Measurements from ENCODE around the gene MNAT1.
"Not testable (repeated sequence)": the region's sequence is repeated elsewhere in the genome, so short reads cannot be mapped to it uniquely, and the experiment has no call there.

The MNAT1 gene

DNA sequence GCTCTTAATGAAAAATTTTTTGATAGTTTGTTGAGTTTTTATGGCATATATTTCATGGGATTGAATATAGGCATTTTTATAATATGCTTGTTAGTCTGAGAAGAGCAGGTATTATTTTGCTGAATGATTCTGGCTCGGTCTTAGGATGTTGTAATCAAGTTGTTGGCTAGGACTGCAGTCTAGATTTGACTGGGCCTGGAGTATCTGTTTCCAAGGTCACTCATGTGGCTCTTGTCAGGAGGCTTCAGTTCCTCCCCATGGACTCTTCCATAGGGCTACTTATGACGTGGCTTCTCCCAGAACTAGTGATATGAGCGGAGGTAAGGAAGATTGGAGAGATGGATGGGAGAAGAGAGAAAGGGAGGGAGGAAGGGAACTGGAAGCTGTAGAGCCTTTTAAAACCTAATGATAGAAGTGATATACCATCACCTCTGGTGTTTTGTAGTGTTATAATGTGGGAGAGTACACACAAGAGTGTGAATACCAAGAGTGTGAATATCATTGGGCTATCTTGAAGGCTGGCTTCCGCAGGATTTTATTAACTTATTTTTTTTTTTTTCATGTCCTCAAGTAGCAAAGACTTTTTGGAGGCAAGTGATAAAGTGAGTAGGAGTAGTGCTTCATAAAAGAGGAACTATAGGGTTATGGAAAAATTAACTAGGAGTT, 4.4 kb downstream of the MNAT1 start:
- DNase-seq (ENCODE audit: low spot score) = no peak

DNA sequence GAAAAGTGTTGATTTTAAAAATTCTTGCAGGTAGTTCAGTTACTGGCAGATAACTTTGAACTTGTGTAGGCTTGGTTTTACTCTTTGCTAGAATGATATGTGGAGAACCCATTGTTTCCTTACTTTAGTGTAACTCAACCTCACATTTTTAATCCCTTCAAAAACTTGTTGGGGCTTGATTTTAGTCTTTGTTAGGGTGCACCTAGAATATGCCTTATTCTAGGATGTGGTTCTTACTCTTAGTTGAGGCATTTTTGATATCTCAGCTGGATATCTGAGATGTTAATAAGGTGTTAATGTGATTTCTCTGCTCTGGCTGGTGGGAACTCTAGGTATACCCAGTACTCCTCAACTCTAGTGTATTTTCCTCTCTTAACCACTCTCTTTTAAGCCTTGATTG, 10.0 kb downstream of the MNAT1 start:
- no peak for DNase-seq (ENCODE audit: low spot score)

DNA sequence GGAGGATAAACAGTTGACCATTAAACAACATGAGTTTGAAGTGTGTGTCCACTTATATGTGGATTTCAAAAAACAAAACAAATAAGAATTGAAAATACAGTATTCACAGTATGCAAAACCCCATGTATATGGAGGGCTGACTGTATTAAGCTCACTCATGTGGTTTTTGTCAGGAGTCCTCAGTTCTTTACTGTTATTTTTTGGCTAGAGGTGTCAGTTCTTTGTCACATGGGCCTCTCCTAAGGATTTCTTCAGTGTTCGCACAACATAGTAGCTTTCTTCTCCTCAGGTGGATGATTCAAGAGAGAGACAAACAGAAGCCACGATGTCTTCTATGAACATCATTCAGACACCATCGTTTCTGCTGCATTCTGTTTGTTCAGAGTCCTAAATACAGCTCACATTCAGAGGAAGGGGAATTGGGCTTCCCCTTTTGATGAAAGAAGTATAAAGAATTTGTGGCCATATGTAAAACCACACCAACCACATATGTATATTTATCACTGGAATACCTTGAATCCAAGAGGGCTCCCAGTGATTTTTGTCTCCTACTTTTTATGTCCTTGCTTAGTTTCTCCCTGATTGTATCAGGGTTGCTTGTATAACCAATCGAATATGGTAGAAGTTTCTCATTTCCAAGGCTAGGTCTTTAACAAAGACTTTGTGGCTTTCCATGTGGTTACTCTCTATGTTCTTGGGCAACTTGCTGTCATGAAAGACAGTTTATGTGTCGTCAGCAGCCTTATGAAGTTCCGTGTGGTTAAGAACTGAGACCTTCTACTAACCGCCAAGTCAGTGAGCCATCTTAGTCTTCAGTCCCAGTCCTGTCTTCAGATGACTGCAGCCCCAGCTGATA, 18.9 kb downstream of the MNAT1 start:
- DNase-seq (ENCODE audit: low spot score) = no peak

DNA sequence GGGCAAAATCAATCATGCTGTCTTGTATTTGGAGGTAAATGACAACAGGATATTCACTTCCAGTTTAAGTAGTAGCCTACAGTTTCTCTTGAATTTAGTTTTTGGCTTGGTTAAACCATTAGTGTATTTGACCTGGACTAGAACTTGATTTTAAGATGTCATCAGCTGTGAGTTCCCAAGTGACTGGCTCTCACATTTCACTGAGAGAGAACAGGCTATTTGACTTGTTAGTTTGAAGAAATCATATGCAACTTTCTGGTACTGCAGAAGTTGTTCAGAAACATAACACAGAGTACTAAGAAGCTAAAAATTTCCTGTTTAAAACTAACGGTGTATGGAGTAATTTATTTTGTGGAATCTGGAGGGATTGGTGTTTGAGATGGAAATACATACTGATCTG, 22.3 kb downstream of the MNAT1 start:
- DNase-seq (ENCODE audit: low spot score) = no peak

DNA sequence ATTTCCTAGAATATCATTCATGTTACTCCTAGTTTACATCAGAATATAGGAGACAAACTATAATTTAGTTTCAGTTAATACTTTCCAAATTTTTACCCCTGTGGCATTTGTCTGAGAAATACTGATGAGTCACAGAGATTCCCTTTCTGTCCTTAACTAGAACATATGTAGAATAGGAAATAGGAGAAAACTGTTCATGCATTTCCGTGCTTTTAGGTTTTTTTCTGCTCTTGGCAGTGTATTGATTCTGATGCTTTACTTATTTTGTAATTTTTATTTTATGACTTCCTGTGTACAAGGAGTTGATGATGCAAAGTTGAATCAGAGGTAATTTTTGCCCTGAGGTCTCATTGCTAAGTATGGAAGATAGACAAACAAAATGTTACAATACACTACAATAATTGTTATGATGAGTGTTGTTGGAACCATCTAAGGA, 23.0 kb downstream of the MNAT1 start:
- no peak for DNase-seq (ENCODE audit: low spot score)

DNA sequence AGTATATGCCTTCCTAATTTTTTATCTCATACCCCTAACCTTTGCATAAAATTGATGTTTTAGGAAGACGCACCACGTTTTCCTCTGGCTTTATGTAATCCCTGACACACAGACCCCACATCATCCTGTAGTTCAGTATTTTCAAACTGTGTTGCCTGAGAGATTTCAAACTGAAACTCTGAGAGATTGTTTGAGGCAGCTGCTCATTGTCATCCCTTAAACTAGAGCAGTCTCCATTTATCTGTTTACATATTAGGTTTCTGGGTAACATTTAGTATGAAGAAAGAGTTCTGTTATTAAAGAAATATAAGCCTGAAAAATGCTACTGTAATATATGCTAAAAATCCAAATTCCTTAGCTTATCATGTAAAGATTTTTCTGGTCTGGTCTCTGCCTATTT, 24.3 kb downstream of the MNAT1 start:
- DNase-seq (ENCODE audit: low spot score) = no peak

DNA sequence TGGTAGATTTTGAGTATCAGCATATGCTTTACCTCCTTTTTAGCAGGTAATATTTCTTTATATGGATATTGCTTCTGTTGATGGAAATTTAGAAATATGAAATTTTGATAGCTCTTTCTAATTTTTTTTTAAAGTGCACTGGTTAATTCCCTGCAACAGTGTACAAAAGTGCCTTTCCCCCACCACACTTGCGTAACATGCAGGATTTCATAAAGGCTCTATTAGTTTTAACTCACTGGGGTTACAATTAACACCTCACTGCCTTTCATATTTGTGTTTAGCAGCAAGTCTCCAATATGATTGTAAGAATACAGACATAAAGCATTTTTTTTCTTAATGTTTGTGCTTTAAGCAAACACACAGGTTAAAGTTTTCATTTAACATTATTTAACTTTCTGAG, 25.6 kb downstream of the MNAT1 start:
- DNase-seq (ENCODE audit: low spot score) = no peak

DNA sequence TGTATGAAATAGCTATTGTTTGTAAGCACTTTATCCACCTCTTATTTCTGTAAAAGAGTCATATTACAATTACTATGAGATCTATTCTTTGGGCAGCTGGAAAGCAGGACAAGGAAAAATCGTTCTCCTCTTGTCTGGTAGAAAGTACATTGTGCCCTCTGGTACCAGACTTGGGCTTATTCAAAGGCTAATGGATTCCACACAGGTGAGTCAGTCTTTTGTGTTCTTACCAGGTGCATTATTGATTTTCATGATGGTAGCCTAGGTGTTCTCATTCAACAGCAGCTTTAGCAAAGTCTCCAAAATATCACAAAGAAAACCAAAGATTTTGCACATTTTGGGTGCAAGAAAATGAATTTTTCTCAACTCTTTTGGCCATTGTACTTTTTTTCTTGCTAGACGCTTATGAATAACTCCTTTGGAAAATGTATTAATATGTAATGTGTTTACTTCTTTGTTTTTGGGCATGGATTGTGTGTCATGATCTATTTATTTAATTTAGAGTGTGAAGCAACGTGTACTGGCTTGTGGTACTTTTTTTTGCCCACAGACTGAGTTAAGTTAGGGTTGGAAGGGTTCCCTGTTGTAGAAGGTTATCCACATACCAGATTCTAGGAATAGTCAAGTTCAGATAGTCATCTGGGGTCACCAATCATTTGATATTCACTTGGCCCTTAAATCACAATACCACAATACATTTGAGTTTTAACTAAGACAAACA, 26.2 kb downstream of the MNAT1 start:
- DNase-seq (ENCODE audit: low spot score) = no peak

DNA sequence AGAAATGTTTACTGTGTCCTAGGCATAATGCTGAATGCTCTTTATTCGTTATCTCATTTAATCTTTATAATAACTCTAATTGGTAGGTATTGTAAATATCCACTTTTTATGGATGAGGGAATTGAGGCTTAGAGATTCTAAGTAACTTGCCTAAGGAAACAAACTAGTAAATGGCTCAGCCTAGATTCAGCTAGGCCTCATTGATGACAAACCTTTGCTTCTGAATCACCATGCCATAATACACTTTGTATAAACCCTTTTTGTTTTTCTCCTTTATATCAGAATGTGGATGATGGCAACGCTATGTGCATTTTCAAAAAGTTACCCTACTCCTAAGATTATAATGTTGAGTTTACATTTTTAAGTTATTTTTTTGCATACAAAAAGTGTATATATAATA, 34.0 kb downstream of the MNAT1 start:
- no peak for DNase-seq (ENCODE audit: low spot score)

DNA sequence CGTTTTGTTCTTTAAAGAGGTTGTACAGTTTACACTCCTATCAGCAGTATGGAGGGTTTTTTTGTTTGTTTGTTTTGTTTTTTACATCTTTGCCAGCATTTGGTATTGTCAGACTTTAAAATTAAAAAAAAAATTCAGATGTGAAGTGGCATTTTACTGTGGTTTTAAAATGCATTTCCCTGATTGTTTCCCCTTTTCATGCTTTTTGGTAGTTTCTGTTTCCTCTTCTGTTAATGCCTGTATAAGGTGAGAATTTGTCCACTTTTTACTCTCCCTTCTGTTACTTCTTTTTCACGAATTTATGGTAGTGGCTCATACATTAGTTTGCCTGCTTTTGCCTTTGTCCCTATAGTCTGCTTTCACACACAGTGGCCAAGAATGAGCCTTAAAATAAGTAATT, 36.6 kb downstream of the MNAT1 start:
- DNase-seq (ENCODE audit: low spot score) = no peak

DNA sequence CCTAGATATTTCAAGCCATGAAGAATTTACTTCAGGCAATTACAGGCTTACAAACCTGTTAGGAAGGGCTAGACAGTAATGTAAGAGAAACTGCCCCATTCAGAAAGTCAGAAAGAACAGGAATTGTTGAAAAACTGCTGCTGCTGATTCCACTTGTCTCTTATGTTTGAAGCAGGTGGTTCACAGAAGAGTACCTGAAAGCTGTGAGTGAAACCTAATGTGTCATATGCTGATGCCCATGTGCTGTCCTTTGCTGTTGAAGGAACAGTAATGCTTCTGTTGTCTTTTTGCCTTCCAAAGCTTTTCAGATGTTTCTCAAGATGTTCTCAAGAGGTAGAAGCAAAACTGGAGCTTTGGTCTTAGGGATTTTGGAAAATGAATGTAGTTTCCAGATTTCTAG, 39.0 kb downstream of the MNAT1 start:
- no peak for DNase-seq (ENCODE audit: low spot score)

DNA sequence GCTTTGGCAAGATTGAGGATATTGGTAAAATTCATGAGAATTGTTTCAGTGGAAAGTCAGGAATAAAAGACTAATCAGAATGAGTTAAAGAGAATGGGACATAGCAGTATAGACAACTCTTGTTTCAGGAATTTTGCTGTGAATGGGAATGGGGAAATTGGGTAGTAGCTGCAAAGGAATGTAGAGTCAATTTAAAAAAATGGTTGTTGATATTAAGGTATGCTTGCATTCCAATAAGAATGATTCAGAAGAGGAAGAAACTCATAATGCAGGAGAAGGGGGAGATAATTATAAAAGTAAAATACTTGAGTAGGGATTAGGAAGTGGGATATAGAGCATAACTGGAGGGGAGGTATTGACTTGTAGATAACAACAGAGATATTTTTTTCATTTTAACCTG, 40.7 kb downstream of the MNAT1 start:
- no peak for DNase-seq (ENCODE audit: low spot score)

DNA sequence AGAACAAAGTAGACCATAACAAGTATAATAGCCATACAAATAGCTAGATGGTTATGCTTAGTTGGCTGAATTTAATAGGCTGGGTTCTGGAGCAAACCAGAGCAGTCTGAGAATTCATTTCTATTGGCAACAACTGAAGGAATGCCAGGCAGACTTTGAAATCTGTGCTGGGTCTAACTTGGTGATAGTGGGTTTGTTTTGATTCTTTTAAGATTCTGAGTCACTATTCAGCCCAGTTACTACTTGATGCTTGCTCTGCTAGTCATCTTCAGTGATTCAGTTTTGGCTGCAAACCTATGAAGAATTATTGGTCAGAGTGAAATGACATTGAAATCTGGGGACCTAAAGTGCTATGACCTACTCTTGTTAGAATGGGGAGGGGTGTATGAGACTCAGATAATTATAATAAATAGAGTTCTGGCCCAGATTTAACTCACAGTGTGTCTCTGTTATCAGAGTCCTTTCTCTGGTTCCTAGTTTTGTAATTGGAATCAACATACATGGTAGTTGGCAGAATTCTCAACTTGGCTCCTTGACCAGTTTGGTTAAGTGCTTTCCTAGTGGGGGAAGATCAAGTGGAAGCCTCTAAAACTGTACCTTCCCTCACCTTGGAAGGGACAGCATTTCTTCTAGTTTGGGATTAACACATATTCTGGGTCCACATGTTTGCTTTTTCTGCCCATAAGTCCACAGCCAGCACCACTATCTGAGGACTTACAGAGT, 43.5 kb downstream of the MNAT1 start:
- DNase-seq (ENCODE audit: low spot score) = no peak

DNA sequence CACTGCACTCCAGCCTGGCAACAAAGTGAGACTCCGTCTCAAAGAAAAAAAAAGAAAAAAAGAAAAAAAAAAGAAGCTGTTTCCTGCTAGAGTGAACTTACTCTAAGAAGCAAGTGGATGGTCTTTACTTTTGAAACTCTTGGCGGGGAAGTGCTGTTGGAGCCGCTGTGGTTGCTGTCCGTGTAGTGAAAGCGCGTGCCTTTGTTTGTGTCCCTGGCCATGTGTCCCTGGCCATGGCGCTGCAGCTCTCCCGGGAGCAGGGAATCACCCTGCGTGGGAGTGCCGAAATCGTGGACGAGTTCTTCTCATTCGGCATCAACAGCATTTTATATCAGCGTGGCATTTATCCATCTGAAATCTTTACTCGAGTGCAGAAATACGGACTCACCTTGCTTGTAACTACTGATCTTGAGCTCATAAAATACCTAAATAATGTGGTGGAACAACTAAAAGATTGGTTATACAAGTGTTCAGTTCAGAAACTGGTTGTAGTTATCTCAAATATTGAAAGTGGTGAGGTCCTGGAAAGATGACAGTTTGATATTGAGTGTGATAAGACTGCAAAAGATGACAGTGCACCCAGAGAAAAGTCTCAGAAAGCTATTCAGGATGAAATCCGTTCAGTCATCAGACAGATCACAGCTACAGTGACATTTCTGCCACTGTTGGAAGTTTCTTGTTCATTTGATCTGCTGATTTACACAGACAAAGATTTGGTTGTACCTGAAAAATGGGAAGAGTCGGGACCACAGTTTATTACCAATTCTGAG, 45.4 kb downstream of the MNAT1 start:
- not testable (repeated sequence) for DNase-seq (ENCODE audit: low spot score)

DNA sequence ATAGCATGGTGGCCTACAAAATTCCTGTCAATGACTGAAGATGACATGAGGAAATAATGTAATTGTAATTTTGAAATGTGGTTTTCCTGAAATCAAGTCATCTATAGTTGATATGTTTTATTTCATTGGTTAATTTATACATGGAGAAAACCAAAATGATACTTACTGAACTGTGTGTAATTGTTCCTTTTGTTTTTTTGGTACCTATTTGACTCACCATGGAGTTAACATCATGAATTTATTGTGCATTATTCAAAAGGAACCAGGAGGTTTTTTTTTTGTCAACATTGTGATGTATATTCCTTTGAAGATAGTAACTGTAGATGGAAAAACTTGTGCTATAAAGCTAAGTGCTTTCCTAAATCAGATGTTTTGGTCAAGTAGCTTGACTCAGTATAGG, 46.0 kb downstream of the MNAT1 start:
- DNase-seq (ENCODE audit: low spot score) = not testable (repeated sequence)

DNA sequence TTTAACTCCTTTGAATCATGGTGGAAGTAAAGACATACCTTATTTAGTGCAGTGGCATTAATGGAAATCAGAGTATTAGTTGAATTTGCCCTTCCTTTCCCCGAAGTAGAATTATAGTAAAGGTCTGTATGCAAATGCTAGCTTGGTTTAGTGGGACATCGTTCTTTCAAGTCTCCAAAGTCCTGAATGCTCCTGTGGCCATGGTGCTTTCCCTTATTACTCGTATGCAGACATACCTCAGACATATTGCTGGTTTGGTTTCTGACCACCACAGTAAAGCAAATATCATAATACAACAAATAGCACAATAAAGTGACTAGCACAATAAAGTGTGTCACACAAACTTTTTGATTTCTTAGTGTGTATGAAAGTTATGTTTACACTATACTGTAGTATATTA, 52.3 kb downstream of the MNAT1 start:
- no peak for DNase-seq (ENCODE audit: low spot score)

DNA sequence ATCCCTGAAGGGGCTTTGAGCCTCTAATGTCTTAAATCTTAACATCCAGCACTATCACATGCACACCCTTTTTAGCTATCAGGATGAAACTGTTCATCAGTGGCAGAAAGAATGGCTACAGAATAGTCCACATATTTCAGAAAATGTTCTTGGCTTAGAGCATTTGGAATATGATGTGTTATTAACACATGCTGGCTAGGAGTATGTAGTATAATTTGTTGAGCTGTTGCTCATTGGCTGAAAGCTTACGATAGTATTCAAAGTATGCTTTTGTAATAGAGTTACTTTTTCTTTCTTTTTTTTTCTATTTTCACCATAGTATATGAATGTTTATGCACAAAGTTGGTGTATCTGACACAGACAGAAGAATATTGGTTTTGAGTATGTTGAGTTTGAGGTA, 55.1 kb downstream of the MNAT1 start:
- no peak for DNase-seq (ENCODE audit: low spot score)

DNA sequence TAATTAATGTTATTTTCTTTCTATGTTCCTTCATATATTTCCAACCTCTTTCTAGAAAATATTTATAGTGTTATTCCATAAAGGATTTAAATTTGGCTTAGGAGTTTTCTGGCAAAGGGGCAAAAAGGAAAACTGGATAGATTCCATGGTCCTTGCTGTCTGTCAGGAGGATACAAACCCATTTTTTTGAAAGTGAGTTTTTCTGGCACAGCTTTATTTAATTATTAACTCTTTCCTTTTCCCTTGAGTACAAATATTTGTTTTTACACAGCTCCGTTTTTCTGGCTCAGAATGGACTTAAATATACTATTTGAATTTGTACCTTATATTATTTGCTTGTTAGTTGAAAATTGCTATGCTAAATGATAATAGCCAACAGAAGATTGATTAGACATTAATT, 56.3 kb downstream of the MNAT1 start:
- no peak for DNase-seq (ENCODE audit: low spot score)

DNA sequence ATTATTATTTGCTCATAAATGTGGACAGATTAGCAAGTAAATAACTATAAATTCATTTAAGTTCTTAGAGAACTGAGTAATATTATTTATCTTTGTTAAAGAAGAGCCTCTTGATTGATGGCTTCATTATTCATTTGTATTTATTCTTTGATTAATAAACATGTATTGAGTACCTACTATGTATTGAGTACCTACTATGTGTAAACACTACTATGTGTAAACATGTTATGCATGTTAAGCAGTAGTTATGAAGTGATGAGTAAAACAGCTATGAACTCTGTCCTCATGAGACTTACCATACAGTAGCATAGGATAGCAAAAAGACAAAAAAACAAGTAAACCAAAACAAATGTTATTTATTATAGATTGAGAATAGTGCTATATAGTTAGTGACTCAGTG, 61.9 kb downstream of the MNAT1 start:
- DNase-seq (ENCODE audit: low spot score) = no peak

DNA sequence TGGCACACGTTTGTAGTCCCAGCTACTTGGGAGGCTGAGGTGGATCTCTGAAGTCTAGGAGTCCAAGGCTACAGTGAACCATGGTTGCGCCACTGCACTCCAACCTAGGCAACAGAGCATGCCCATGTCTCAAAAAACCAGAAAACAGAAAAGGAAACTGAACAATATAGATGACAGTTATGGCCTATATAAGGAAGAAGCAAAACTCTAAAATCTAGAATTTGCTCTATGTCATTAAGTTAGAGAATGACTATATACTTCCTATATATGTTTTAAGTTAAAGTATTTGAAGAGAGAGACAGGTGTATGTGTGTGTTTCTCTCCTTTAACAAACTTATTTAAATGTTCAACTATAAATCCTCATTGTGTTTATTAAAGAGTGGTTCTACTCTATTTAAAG, 65.8 kb downstream of the MNAT1 start:
- DNase-seq (ENCODE audit: low spot score) = no peak

DNA sequence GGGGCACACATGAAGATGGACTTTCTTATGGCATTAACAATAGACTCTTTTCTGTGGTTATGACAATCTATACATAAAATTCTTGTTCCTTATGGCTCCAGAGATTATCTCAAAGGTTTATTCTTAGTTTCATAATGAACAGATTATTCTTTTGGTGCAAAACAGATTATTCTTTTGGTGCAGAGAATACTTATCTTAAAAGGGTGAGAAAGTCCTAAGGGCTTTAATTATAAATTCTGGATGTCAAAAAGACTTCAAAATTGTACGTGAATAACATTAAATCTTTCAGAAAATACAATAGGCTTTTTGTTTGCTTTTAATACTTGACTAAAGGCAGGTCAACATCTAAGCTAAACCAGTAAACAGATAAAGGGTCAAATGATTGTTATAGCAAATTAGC, 69.3 kb downstream of the MNAT1 start:
- no peak for DNase-seq (ENCODE audit: low spot score)

All from HuH-7 (cell line).